GM21381 (cell line): ENCODE data around the gene UBQLN4.
A peak's percentile ranks its signal among the peaks of the same experiment; 100 is the strongest.

Experiments used
- ATAC-seq: cut with Tn5 transposase; IDR thresholded peaks from one replicate; pipeline ENCODE4 v1.9.1; 2021; ENCODE audit warnings: mild to moderate bottlenecking, moderate library complexity; ENCODE audit not compliant: unreplicated experiment

The UBQLN4 gene

GRCh38 chr1:156020293-156021092 is 33.1 kb downstream of the UBQLN4 start, which contains the start of gene SSR2:
Gene SSR2 (minus strand): TSS chr1:156020951. CDS start chr1:156020167, 784 bp downstream.
- ATAC-seq: peak; percentile 97

GRCh38 chr1:156019946-156020292 is 33.7 kb downstream of the UBQLN4 start:
- ATAC-seq: no peak

GRCh38 chr1:156014829-156015228 is 38.8 kb downstream of the UBQLN4 start:
- ATAC-seq: no peak

- ATAC-seq: peak; percentile 78
Measured at GRCh38 chr1:156012051-156012817, 41.4 kb downstream of the UBQLN4 start.

GRCh38 chr1:156009404-156009803 is 44.2 kb downstream of the UBQLN4 start:
- ATAC-seq: no peak

GRCh38 chr1:156006666-156007376 is 46.8 kb downstream of the UBQLN4 start:
- ATAC-seq: no peak

GRCh38 chr1:156004843-156005584 is 48.6 kb downstream of the UBQLN4 start:
- ATAC-seq: no peak

- ATAC-seq: no peak
Measured at GRCh38 chr1:156003923-156004188, 49.7 kb downstream of the UBQLN4 start.

GRCh38 chr1:156002188-156002911 is 51.2 kb downstream of the UBQLN4 start:
- no peak for ATAC-seq

GRCh38 chr1:156001662-156002171 is 51.9 kb downstream of the UBQLN4 start:
- ATAC-seq: no peak

- no peak for ATAC-seq
Measured at GRCh38 chr1:156001021-156001661, 52.5 kb downstream of the UBQLN4 start.

GRCh38 chr1:155999964-156000363 is 53.6 kb downstream of the UBQLN4 start:
- no peak for ATAC-seq

- no peak for ATAC-seq
Measured at GRCh38 chr1:155996166-155996565, 57.4 kb downstream of the UBQLN4 start.

GRCh38 chr1:155993595-155993994 is 60.0 kb downstream of the UBQLN4 start:
- no peak for ATAC-seq

GRCh38 chr1:155990005-155990739 is 63.4 kb downstream of the UBQLN4 start:
- no peak for ATAC-seq

- no peak for ATAC-seq
Measured at GRCh38 chr1:155989242-155990004, 64.2 kb downstream of the UBQLN4 start.
